A204.1 (cell line): ENCODE measurements around the gene SNX12.

ENCODE experiments used
- FAIRE-seq: peaks from 2 replicates; lab custom pipeline; 2012; peaks lifted over from hg19 to GRCh38; lab: Jason Lieb, UNC

Gene SNX12

DNA sequence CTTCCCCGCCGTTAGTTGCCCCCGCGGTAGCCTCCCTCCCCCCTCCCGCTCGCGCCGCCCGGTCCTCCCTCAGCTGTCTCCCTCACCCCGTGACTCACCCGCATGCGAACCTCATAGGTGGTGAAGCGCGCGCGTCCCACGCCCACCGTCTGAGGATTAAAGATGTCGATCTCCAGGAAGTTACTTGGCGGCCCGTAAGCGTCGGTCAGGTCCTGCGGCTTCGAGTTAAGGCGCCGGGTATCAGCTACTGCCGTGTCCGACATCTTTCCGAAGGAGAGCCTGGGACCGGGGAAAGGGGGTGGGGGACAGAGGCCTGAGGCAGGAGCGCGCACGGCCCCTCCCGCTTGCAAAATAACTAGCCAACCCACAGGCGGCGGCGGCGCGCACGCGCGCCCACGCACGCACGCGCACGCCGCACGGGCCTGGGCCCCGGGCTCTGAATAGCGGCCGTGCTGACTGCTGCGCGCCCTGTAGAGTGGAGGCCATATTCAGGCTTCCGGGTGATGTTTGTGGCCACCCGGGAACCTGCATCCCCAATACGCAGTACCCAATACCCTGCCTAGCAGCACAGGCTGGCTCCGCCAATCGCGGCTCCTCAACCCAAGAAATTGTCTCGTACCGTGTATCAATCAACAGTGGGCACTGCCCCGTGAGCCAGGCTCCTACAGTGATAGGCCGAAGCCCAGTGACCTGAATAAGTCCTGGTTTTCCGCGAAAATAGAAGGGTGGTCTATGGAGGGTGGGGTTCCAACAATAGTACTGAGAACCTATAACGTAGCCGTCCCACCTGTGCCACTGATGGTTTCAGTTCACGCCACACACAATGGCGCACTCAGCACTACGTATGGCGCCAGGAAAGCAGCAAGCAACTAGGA, at the start of gene SNX12:
Gene SNX12 (minus strand): TSS at position 291 of the 875 bp plus-strand sequence. CDS start 28 bp downstream, at position 263.
- FAIRE-seq = peak; percentile 25

DNA sequence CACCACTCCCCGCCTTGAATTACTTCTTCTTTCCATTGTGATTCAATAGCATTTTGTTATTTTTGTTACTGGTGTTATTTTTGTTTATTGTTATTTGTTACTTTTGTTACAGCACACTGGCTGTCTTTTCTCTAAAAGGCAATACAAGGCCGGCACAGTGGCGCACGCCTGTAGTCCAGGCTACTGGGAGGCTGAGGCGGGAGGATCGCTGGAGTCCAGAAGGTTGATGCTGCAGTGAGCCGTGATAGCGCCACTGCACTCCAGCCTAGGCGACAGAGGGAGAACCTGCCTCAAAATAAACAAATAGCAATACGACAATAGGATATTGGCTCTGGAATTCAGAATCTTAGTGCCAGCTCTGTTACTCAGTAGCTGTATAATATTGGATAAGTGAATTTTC, 49.2 kb upstream of the SNX12 start:
- FAIRE-seq = no peak

DNA sequence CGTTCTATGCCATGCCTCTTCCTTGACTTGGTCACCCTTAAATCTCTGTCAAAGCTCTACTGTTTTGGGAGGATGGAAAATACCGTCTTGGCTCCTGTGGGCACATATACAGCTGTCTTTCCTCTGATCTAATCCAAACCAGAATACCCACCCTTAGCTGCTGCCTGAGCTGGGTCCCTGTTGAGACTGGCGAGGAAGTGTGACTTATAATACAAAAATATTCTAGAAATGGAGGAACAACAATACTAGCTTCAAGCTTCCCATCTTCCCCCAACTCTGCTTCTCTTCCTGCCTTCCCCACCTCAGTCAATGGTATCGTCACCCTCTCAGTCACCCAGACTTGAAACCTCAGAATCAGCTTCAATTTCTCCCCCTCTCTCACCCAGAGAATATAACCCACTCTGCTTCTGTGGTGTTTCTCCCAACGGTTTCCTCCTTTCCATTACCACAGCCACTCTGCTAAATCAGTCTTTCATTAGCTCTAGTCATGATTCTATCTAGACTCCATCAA, 43.8 kb upstream of the SNX12 start:
- FAIRE-seq = no peak

DNA sequence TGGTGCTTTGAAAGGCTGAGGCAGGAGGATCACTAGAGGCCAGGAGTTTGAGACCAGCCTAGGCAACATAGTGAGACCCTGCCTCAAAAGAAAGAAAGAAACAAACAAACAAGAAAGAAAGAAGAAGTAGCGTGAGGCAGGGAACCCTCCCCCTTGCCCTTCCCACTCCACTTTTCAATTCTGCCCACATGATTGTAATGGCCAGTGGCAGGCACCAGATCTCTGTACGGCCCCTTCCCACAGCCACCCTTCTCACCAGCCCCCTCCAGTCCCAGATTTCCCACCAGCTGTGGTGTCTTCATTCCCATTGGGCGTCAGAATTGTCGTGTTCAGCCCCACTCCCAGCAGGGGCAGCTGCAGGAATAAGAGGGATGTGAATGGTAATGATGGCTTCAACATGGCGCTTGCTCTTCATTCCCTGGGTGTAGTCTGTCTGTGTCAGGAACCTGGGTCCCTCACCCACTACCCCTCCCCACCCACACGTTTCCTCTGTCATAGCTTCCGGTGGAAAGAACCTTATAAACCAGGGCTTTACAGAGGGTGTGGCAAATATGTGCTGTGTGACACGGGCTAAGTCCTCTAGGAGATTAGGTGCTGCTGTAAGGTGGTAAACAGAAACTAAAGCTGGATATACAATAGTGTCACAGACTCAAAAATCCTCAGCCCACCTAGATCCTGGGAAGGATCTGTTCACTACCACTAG, 43.2 kb upstream of the SNX12 start, which contains the start of gene IL2RG:
Gene IL2RG (minus strand): TSS at position 437 of the 703 bp plus-strand sequence. CDS start 38 bp downstream, at position 399.
- FAIRE-seq = no peak

DNA sequence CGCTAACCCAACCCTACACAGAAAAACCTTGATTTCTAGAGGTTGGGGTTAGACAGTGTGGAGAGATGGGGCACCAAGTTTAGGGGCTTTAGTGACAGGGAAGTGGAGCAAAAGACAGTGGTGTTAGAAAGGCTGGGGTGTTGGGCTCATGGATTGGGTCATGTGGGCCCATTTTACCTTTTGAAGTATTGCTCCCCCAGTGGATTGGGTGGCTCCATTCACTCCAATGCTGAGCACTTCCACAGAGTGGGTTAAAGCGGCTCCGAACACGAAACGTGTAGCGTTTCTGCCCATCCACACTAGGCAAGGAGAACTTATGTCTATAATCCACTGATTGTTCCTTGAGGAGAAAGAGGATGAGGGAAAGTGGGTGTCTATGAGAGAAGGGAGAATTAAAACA, 40.9 kb upstream of the SNX12 start:
- FAIRE-seq = no peak

DNA sequence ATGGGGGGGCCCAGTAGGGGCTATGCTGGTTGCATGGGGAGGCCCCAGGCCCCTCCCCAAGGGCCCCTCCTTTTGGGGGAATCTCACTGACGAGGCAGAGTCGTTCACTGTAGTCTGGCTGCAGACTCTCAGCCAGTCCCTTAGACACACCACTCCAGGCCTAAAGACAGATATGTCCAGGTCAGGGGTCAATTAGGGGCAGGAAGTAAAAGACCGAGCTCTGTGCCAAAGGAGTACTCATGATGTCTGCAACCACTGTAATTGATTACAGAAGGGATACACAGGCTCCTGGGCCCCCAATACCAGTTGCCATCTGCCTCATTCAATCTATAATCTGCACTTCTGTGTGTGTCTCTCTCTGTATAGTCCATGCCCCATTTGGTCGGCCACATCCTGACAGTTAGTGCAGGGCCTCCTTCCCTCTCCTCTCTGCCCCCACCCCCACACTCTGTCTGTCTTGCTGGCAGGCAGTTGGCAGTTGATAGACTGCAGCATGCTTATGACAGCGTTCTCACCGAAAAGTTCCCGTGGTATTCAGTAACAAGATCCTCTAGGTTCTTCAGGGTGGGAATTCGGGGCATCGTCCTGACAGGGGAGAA, 39.7 kb upstream of the SNX12 start:
- no peak for FAIRE-seq

DNA sequence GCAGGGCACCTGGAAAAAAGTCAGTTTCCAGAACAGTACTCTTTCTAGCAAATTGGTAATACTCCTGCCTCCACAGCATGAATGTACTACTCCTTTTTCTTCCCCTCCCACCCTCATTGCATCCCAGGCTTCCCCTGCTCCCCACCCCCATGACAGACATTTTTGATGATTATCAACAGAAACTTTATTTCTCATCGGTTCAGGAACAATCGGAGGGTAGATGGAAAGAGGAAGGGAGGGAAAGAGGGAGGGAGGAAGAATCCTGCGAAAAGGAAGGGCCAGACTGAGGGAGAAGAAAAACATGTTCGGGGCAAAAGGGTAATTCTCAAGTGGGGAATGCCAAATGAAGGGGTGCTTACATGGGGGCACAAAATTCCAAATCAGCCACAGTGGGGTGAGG, 39.1 kb upstream of the SNX12 start:
- no peak for FAIRE-seq

DNA sequence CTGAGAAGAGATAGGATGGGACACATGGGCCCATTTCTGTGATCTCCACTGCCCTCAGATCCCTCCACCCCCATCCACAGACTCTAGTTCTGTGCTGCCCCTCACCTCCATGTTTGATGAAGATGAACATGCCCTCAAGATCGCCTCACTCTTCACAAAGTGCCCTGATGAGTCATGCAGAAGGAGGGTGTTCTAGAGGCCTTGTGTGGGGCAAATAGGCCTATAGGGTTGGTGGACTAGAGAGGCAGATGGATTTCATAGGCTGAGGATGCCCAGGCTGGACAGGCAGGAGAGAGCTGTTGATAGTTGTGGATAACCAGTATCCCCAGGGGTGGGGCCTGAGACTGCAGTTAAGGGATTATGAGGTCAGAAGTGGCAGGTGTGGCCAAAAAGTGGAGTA, 38.3 kb upstream of the SNX12 start, which contains the start of gene CXorf65:
Gene CXorf65 (minus strand): TSS at position 314 of the 400 bp plus-strand sequence. CDS start 184 bp downstream, at position 130.
- no peak for FAIRE-seq

DNA sequence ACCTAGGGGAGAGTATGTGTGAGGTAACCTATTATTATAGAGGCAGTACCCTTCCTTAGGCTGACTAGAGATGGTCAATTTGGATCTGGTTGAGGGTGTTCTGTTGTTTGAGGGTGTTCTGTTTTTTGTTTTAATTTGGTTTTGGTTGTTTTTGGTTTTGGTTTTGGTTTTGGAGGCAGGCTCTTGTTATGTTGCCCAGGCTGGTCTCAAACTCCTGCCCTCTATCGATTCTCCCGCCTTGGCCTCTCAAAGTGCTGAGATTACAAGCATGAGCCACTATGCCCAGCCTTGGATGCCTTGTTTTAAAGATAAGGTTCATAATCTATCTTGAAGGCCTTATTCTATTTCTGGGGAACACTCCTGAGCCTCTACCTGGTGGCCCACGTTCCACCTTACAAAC, 37.5 kb upstream of the SNX12 start:
- no peak for FAIRE-seq

DNA sequence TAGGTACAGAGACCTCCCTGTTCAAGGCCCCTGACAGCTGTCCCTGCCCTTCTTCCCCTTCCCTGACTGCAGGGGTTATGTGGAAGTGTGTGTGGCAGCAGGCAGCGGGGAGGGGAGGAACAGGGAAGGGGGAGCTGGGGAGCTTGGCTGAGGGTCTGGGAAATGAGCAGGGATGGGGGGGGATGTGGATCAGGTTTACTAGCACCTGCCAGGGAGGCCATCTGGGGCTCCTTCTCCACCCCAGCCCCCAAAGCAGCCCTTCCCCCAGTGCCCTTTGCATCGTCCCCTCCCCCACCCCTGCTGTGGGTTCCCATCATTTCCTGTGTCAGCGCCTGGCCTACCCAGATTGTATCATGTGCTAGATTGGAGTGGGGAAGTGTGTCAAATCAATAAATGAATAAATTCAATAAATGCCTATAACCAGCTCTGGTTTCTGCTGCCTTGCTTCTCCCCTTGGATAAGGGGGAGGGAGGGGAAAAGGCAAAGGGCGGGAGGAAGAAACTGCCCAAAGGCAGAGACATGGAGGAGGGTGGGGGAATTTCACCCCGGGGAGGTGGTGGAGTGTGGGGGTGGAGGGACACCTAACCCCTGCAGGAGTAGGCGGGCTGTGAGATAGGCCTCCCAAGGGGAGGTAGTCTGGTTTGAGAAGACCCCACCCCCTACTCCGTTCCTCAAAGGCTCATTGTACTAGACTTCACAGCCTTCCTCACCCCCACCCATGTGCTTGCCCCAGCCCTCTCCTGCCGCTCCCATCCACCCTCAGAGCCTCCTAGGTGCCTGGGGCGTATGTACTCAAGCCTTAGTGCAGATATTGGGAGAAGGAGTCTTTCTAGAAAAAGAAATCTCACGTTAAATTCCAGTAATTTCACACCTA, 35.2 kb upstream of the SNX12 start:
- no peak for FAIRE-seq

DNA sequence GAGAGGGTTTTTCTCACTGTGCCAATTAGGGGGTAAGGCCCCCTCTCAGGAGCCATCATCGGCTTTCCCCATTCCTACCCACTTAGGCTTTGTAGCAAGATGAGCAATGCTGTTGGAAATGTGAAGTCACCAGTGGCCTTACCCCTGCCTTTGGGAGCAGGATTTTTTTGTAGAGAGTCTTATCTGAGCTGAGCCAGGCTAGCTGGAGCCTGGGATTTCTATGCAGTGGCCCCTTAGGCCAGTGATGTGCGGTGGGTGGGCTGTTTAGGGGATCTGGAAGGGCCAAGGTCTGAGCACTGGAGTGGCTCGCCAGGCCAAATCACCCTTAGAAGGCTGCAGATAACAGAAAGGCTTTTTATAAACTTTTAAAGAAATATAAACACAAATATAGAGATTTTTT, 34.2 kb upstream of the SNX12 start:
- no peak for FAIRE-seq

DNA sequence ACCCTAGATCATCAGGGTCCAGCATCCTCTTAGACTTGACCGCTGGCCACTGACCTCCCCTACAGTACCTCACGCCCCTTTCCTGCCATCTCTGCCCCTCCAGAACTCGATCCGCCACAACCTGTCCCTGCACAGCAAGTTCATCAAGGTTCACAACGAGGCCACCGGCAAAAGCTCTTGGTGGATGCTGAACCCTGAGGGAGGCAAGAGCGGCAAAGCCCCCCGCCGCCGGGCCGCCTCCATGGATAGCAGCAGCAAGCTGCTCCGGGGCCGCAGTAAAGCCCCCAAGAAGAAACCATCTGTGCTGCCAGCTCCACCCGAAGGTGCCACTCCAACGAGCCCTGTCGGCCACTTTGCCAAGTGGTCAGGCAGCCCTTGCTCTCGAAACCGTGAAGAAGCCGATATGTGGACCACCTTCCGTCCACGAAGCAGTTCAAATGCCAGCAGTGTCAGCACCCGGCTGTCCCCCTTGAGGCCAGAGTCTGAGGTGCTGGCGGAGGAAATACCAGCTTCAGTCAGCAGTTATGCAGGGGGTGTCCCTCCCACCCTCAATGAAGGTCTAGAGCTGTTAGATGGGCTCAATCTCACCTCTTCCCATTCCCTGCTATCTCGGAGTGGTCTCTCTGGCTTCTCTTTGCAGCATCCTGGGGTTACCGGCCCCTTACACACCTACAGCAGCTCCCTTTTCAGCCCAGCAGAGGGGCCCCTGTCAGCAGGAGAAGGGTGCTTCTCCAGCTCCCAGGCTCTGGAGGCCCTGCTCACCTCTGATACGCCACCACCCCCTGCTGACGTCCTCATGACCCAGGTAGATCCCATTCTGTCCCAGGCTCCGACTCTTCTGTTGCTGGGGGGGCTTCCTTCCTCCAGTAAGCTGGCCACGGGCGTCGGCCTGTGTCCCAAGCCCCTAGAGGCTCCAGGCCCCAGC, 32.7 kb upstream of the SNX12 start:
- no peak for FAIRE-seq

DNA sequence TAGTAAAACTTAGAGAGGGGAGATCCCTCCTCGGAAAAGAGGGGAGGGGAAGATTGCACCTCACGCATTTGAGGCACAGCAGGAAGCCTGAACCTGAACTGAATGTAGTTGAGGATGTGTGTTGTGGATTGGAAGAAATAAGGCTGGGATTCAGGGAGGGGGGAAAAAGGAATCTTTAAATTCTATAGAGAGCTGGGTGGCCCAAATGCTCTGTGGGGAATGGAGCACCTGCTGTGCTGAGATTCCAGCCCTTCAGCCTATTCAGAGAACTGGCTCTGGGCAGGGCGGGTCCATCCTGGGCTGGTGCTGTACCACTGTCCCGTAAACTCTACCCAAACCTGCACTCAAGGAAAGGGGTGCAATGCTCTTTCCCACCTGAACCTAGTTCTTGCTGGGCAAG, 31.6 kb upstream of the SNX12 start:
- no peak for FAIRE-seq

DNA sequence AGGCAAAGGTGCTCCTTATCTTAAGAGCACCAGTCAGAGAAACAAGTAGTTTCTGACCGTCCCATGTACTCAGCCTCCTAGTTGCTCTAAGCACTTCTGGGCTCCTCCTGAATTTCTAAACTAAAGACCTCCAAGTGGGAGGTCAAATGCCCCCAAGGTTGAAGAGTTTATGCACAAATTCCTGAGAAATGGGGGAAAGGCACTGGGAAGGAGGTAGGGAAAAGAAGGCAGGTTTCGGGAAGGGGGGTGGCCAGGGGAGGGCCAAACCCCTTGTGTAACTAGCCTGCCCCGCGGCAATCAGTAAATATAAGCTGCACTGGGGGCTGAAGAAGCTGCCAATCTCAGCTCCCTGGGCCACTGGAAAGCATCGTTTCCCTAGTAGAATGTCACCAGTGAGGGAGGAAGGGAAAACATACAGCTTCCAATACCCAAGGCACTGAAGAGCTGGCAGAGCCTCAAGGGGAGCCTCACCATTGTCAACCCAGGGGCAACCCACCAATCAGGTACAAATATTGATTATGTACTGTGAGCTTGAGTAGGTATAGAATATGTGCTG, 30.9 kb upstream of the SNX12 start:
- FAIRE-seq = no peak

DNA sequence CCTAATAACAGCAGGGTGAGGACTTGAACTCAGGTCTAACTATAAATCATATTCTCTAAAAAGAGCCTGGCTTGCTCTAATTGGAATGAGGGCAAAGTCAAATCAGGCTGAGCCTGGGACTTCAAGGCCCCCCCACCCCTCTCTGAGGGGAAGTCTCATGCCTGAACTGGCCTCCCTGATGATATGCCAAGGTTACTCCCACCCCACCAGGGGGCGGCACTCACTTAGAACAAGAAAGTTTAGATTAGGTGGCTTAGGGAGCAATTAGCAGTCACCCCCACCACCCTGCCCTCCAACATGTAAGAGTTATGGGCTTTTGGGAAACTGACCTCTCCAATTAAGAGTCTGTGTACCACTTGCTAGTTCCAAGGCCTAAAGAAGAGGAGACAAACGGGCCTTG, 30.2 kb upstream of the SNX12 start:
- FAIRE-seq = no peak

DNA sequence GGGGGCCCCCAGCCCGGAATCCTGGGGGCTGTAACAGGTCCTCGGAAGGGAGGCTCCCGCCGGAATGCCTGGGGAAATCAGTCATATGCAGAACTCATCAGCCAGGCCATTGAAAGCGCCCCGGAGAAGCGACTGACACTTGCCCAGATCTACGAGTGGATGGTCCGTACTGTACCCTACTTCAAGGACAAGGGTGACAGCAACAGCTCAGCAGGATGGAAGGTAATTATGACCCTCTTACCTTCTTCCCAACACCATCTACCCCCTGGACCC, 28.6 kb upstream of the SNX12 start:
- FAIRE-seq = no peak

DNA sequence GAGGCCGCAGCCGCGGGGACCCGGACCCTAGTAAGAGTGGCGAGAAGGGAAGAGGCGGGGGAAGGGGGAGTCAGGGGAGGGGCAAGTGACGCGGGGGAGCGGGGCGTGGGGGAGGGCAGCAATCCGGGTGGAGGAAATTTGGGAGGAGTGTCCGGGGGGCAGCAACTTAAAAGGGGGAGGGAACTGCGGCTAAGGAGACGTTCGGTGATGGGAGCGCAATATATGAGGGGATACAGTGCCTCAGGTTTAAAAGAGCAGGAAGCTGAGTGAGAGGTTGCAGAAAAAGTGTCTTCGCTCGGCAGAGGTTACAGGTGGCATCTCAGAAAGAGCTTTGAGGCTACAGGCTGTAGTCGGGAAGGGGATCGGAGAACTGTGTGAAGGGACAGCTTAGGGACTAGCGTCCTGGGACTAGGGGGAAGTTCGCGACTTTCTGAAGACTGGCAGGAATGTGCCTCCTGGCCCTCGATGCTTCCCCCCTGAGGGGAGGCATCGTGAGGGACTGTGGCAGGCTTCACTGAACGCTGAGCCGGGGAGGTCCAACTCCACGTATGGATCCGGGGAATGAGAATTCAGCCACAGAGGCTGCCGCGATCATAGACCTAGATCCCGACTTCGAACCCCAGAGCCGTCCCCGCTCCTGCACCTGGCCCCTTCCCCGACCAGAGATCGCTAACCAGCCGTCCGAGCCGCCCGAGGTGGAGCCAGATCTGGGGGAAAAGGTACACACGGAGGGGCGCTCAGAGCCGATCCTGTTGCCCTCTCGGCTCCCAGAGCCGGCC, 28.0 kb upstream of the SNX12 start:
- no peak for FAIRE-seq

DNA sequence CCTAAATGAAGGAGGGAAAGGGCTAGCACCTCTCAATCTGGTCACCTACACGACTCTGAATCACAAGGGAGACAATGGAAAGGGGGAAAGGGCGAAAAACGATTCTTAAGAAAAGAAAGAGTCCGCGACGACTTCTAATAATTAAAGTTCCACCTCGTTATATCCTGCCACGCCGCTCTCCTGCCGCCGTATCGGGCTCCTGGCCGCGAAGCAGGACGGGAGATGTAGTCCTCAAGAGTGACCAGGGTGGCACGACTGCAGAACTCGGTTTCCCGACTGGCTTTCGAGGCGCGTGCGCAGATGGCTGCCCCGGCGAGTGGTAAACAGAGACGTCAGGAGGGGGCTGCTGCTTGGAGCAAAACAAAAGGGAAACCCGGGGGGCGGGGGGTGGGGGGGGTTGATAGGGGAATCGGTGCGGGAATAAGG, 27.4 kb upstream of the SNX12 start, which contains the start of gene FOXO4:
Gene FOXO4 (plus strand): TSS at position 297 of the 426 bp plus-strand sequence. CDS start 678 bp downstream, outside the sequence.
- FAIRE-seq = peak; percentile 74

DNA sequence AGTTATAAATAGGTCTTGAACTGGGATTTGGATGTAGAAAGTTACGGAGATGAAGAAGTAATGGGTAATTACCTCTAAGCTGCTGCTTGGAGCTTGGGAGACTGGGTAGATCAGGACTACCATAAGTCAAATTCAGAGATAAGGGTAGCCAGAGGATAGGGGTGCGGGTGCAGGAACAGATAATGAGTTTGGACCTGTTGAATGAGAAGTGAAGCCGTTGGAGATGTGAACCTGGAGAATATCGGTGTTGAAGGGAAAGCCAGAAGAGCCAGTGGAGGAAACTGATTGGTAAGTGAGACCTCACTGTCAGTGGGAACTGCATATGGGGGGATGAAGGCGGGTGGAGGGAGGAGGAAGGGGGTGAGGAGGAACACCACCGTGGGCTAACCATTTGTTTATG, 26.9 kb upstream of the SNX12 start:
- FAIRE-seq = no peak

DNA sequence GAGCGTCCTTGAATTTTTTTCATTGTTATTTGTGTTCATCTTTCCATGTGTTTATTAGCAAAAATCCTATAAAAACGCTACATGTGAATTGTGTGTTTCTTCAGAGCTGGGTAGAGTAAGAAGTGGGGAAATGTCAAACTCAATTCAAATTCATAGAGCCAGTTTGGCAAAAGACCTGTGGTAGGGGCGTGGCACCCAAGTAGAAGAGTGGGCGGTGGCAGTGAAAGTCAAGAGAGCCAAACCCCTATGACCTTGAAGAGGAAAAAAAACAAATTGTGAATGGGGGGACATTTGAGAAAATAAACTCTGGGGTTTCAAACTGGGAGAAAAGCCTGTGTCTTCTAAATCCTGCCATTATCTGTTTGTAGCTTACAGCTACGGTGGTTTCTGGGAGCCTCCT, 23.1 kb upstream of the SNX12 start:
- FAIRE-seq = no peak
